Cardiac muscle cell (in vitro differentiated cells and primary cell): ENCODE data around the gene PRSS21. TPM values are rescaled to one million over a fixed set of nuclear protein-coding genes. Genes with fewer than 3 reads are reported as not detected.
A peak's percentile ranks its signal among the peaks of the same experiment; 100 is the strongest.

Experiments
- DNase-seq, 2 donors: peaks; one replicate each; pipeline versions ENCODE4 v3.0.0 to v3.0.0-alpha.2; 2010 to 2017; ENCODE audit warnings: low read depth in 1 of 2, low spot score in 1 of 2
- H3K27ac ChIP-seq: fragments of 200-600 bp; sonication (generic); 2 replicates; pipeline ENCODE4 v1.5.1; 2016
- H3K27me3 ChIP-seq: fragments of 200-600 bp; sonication (generic); 2 replicates; pipeline ENCODE4 v1.6.0; 2016; ENCODE audit warnings: control low read depth
- H3K36me3 ChIP-seq: fragments of 200-600 bp; sonication (generic); 2 replicates; pipeline ENCODE4 v1.5.1; 2016; ENCODE audit warnings: control low read depth
- H3K4me1 ChIP-seq: fragments of 200-600 bp; sonication (generic); 2 replicates; pipeline ENCODE4 v1.8.1; 2017; ENCODE audit warnings: low read depth, mild to moderate bottlenecking, mixed run types
- H3K4me3 ChIP-seq: fragments of 200-600 bp; sonication (generic); 2 replicates; pipeline ENCODE4 v1.5.1; 2016; ENCODE audit warnings: mild to moderate bottlenecking
- H3K9me3 ChIP-seq: fragments of 200-600 bp; sonication (generic); 2 replicates; pipeline ENCODE4 v1.5.1; 2017; ENCODE audit warnings: low read depth, mild to moderate bottlenecking, control low read depth
- polyA plus RNA-seq: library from polyadenylated mRNA; unstranded; fragments of >200 nt; fragmentation: Nextera tagmentation; extraction: Ambion mirVana; gene quantifications from 2 replicates; pipeline ENCODE4 v1.2.1, GENCODE V29; 2016
- total RNA-seq: library from RNA; depleted of rRNA; stranded (reverse); fragments of >200 nt; gene quantifications from 2 replicates; pipeline ENCODE4 v1.2.3, GENCODE V29; 2016
- TF ChIP-seq, protein P1 (sequence below): IDR thresholded peaks from 2 replicates; pipeline ENCODE4 v1.5.1; 2012; ENCODE audit warnings: low read depth, mild to moderate bottlenecking, low read length

PRSS21 gene
- total and polyA plus RNA-seq, 2 experiments from 2014 or later = not detected

DNA sequence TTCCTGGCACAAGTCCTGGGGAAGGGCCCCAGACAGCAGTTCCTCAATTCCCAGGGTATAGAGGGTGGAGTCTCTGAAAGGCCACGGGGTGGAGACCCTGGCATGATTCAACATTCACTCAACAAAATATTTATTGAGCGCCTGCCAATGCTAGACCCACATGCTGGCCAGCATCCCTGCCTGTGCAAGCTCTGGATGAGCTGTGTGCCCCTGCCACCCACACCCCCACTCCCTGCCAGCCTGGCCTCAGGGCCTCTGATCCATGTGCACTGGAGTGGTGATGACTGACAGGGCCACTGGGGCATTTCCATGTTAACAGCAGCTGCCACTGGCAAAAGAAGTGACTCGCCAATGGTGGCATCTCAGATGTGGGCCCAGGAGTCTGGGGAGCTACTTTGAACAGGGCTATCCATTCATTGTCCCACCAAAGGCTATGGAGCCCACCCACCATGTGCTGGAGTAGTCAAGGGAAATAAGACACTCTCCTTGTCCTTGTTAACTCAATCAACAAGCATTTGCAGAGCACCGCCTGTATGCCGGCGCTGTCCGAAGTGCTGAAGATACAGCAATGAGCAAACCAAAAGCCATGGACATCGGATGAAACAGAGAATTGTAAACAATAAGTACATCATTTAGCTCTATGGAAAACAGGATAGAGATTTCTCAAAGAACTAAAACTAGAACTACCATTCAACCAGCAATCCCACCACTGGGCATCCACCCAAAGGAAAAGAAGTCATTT, 44.0 kb downstream of the PRSS21 start:
- H3K27me3 ChIP-seq = peaks cover 60% of the 10 kb centered on the region

DNA sequence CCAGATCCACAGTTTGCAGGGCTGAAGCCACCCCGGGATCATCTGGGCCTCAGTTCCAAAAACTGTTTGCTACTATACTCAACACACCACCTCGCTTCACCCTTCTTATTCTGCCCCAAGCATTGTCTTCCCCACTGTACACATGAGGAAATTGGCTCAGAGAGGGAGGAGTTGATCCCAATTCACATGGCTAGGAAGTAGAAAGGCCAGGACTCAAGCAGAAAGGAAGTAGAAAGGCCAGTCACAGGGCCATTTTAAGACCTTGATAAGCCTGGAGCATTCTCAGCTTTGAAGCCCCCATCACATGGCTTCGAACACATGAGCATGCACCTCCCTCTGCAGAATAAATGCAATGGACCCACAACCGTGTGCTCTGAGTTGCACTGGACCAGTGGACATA, 48.6 kb downstream of the PRSS21 start:
- no peak overlapping the region for H3K27ac ChIP-seq
- no peaks in the 10 kb centered on the region for H3K36me3 ChIP-seq
- H3K27me3 ChIP-seq = peaks cover 48% of the 10 kb centered on the region
- TF ChIP-seq, protein P1, sequence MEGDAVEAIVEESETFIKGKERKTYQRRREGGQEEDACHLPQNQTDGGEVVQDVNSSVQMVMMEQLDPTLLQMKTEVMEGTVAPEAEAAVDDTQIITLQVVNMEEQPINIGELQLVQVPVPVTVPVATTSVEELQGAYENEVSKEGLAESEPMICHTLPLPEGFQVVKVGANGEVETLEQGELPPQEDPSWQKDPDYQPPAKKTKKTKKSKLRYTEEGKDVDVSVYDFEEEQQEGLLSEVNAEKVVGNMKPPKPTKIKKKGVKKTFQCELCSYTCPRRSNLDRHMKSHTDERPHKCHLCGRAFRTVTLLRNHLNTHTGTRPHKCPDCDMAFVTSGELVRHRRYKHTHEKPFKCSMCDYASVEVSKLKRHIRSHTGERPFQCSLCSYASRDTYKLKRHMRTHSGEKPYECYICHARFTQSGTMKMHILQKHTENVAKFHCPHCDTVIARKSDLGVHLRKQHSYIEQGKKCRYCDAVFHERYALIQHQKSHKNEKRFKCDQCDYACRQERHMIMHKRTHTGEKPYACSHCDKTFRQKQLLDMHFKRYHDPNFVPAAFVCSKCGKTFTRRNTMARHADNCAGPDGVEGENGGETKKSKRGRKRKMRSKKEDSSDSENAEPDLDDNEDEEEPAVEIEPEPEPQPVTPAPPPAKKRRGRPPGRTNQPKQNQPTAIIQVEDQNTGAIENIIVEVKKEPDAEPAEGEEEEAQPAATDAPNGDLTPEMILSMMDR = no peak
- no peak for DNase-seq
- no peak overlapping the region for H3K4me3 ChIP-seq
- no peaks in the 10 kb centered on the region for H3K4me1 ChIP-seq
- no peaks in the 10 kb centered on the region for H3K9me3 ChIP-seq

More for the DNA sequence above, 44.0 kb downstream of the PRSS21 start:
- TF ChIP-seq, protein P1 = no peak
- peak in 1 of 2 donors; percentile 45 for DNase-seq
- Histone ChIP-seq H3K27ac (no peak overlapping the region), H3K9me3 (no peaks in the 10 kb centered on the region), H3K4me1 (no peaks in the 10 kb centered on the region), H3K4me3 (no peak overlapping the region), H3K36me3 (no peaks in the 10 kb centered on the region)

DNA sequence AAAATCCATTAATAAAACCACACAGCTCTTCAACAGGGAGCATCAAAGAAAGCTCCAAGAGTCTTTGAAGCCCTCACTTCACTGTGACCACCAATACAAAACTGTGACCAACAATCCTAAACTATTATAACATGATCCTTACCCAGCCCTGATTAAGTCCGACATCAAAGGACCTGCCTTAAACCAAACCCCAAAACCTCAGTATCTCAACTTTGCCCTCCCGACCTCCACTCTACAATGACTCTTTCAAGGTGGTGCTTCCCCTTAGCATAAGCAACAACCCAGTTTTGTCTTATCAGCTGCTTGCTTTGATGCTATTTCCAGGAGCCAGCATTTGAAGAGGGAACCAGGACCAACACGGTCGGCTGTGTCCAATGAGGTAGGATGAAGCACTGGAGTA, 49.4 kb downstream of the PRSS21 start:
- H3K27ac ChIP-seq = no peak overlapping the region
- no peaks in the 10 kb centered on the region for H3K9me3 ChIP-seq
- no peak overlapping the region for H3K4me3 ChIP-seq
- no peaks in the 10 kb centered on the region for H3K36me3 ChIP-seq
- H3K4me1 ChIP-seq = no peaks in the 10 kb centered on the region
- TF ChIP-seq, protein P1 = no peak
- DNase-seq = no peak
- H3K27me3 ChIP-seq = peaks cover 55% of the 10 kb centered on the region

DNA sequence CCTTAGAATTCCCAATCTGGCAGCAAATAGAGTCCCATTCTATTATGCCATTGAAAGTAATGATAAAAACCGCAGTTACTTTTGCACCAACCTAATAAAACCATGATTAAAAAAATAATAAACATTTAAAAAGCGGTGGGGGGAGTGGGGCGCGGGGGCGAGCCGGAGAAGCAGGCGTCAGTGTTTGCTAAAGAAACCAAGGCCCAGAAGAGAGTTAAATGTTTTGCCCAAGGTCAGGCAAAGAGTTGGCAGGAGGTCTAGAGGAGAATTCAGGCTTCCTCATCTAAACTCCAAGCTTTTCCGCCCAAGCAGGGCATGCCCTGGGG, 50.6 kb downstream of the PRSS21 start:
- no peaks in the 10 kb centered on the region for H3K9me3 ChIP-seq
- H3K36me3 ChIP-seq = no peaks in the 10 kb centered on the region
- H3K4me3 ChIP-seq = peak overlapping the region; percentile 43
- no peak overlapping the region for H3K27ac ChIP-seq
- TF ChIP-seq, protein P1 = no peak
- H3K4me1 ChIP-seq = no peaks in the 10 kb centered on the region
- peaks cover 58% of the 10 kb centered on the region for H3K27me3 ChIP-seq
- no peak for DNase-seq

DNA sequence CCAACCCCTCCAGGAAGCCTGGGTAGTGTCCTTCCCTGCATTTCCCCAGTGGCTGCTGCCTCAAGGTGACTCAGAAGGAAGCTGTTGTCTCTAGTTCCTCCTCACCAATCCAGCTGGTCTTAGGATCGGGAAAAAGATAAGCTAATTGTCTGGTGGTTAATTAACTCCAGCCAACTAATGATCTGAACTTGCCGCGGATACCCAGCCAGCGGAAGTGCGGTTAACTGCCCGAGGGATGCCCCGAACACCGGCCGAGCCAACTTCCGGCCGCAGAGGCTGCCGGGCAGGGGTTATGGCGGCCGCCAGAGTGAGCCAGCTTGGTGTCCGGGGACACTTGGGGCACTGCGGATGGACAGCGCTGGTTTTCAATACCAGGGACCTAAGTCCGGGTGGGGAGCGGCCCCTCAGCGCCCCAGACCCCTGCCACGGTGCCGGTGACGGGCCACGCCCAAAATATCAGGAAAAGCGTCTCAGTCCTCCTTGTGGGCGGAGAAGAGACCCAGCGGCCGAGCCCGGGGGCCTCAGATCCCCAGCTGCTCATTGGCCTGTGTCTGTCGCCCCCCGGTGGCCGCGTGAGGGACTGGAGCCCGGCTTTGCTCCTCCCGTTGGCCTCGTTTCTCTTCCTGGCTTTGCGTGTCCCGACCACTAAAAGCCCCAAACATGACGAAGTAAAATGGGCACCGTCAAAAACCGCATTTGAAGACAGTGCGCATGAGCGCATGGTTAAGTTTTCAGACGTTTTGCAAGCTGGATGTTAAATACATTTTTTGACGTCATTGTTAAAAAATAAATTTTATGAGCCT, 51.2 kb downstream of the PRSS21 start:
- H3K36me3 ChIP-seq = no peaks in the 10 kb centered on the region
- TF ChIP-seq, protein P1 = peak; percentile 97
- peak overlapping the region; percentile 82 for H3K27ac ChIP-seq
- no peaks in the 10 kb centered on the region for H3K9me3 ChIP-seq
- peaks cover 58% of the 10 kb centered on the region for H3K27me3 ChIP-seq
- DNase-seq = peak; percentile 94 to 95
- H3K4me3 ChIP-seq = peak overlapping the region; percentile 43
- no peaks in the 10 kb centered on the region for H3K4me1 ChIP-seq

Other genes with a start within 250 kb of the PRSS21 start
- 32.9 and 67.2 TPM in 2 replicates for gene KCTD5, start 134.7 kb upstream of the PRSS21 start, total RNA-seq
- 32.6 and 35.0 TPM in 2 replicates for gene KCTD5, start 134.7 kb upstream of the PRSS21 start, polyA plus RNA-seq
- 13.0 and 17.0 TPM in 2 replicates for gene PRSS27, start 97.0 kb upstream of the PRSS21 start, total RNA-seq
- 12.1 and 14.5 TPM in 2 replicates for gene PRSS27, start 97.0 kb upstream of the PRSS21 start, polyA plus RNA-seq
- gene SRRM2, start 64.6 kb upstream of the PRSS21 start, total RNA-seq = 131 and 321 TPM in 2 replicates
- 592 and 734 TPM in 2 replicates for gene SRRM2, start 64.6 kb upstream of the PRSS21 start, polyA plus RNA-seq
- 180 and 435 TPM in 2 replicates for gene ELOB, start 40.0 kb upstream of the PRSS21 start, total RNA-seq
- gene ELOB, start 40.0 kb upstream of the PRSS21 start, polyA plus RNA-seq = 606 and 614 TPM in 2 replicates
- gene PRSS33, start 29.7 kb upstream of the PRSS21 start, total RNA-seq = not detected in 2 replicates
- gene PRSS33, start 29.7 kb upstream of the PRSS21 start, polyA plus RNA-seq = not detected in 2 replicates
- not detected in 2 replicates for gene PRSS41, start 18.8 kb upstream of the PRSS21 start, total RNA-seq
- gene PRSS41, start 18.8 kb upstream of the PRSS21 start, polyA plus RNA-seq = not detected in 2 replicates
- gene ZG16B, start 13.1 kb downstream of the PRSS21 start, total RNA-seq = not detected in 2 replicates
- not detected in 2 replicates for gene ZG16B, start 13.1 kb downstream of the PRSS21 start, polyA plus RNA-seq
- not detected in 2 replicates for gene PRSS22, start 40.9 kb downstream of the PRSS21 start, total RNA-seq
- gene PRSS22, start 40.9 kb downstream of the PRSS21 start, polyA plus RNA-seq = not detected in 2 replicates
- gene FLYWCH2, start 66.0 kb downstream of the PRSS21 start, total RNA-seq = 134 and 148 TPM in 2 replicates
- 59.2 and 66.1 TPM in 2 replicates for gene FLYWCH2, start 66.0 kb downstream of the PRSS21 start, polyA plus RNA-seq
- gene FLYWCH1, start 94.7 kb downstream of the PRSS21 start, total RNA-seq = 33.2 and 58.7 TPM in 2 replicates
- 34.7 and 41.1 TPM in 2 replicates for gene FLYWCH1, start 94.7 kb downstream of the PRSS21 start, polyA plus RNA-seq
- 2.6 and 3.9 TPM in 2 replicates for gene KREMEN2, start 147.0 kb downstream of the PRSS21 start, total RNA-seq
- 1.3 and 2.5 TPM in 2 replicates for gene KREMEN2, start 147.0 kb downstream of the PRSS21 start, polyA plus RNA-seq
- gene PAQR4, start 152.1 kb downstream of the PRSS21 start, total RNA-seq = 3.1 and 9.9 TPM in 2 replicates
- gene PAQR4, start 152.1 kb downstream of the PRSS21 start, polyA plus RNA-seq = 3.9 and 11.0 TPM in 2 replicates
- gene PKMYT1, start 163.2 kb downstream of the PRSS21 start, total RNA-seq = 26.2 and 28.1 TPM in 2 replicates
- gene PKMYT1, start 163.2 kb downstream of the PRSS21 start, polyA plus RNA-seq = 30.6 and 36.8 TPM in 2 replicates
- 3.2 and 6.3 TPM in 2 replicates for gene CLDN9, start 195.7 kb downstream of the PRSS21 start, total RNA-seq
- gene CLDN9, start 195.7 kb downstream of the PRSS21 start, polyA plus RNA-seq = 8.4 and 8.5 TPM in 2 replicates
- 148 and 210 TPM in 2 replicates for gene CLDN6, start 200.9 kb downstream of the PRSS21 start, total RNA-seq
- 244 and 344 TPM in 2 replicates for gene CLDN6, start 200.9 kb downstream of the PRSS21 start, polyA plus RNA-seq
- 115 and 122 TPM in 2 replicates for gene TNFRSF12A, start 203.1 kb downstream of the PRSS21 start, total RNA-seq
- 106 and 142 TPM in 2 replicates for gene TNFRSF12A, start 203.1 kb downstream of the PRSS21 start, polyA plus RNA-seq
- 48.3 and 50.8 TPM in 2 replicates for gene HCFC1R1, start 206.7 kb downstream of the PRSS21 start, total RNA-seq
- 109 and 140 TPM in 2 replicates for gene HCFC1R1, start 206.7 kb downstream of the PRSS21 start, polyA plus RNA-seq
- 34.8 and 36.9 TPM in 2 replicates for gene THOC6, start 206.8 kb downstream of the PRSS21 start, total RNA-seq
- 61.3 and 65.7 TPM in 2 replicates for gene THOC6, start 206.8 kb downstream of the PRSS21 start, polyA plus RNA-seq
- not detected in 2 replicates for gene BICDL2, start 219.7 kb downstream of the PRSS21 start, total RNA-seq
- 0.19 TPM in 1 of 2 replicates, not detected in the other for gene BICDL2, start 219.7 kb downstream of the PRSS21 start, polyA plus RNA-seq
- gene MMP25, start 229.3 kb downstream of the PRSS21 start, total RNA-seq = 0.03 TPM in 1 of 2 replicates, not detected in the other
- 4.3 and 5.8 TPM in 2 replicates for gene MMP25, start 229.3 kb downstream of the PRSS21 start, polyA plus RNA-seq
- 0.66 TPM in 1 of 2 replicates, not detected in the other for gene IL32, start 248.4 kb downstream of the PRSS21 start, total RNA-seq
- 0.35 TPM in 1 of 2 replicates, not detected in the other for gene IL32, start 248.4 kb downstream of the PRSS21 start, polyA plus RNA-seq